Glutamatergic neuron (in vitro differentiated cells): Measurements from ENCODE around the gene CDH23. TPM values are rescaled to one million over a fixed set of nuclear protein-coding genes. Genes with fewer than 3 reads are reported as not detected.

Source experiments
- DNase-seq: peaks from one replicate; pipeline ENCODE4 v3.0.0; 2022
- H3K27ac Mint-ChIP-seq: one replicate; pipeline ENCODE4 v1.8.0; 2020; ENCODE audit warnings: mild to moderate bottlenecking, mixed read lengths, inconsistent platforms; ENCODE audit not compliant: unreplicated experiment
- H3K27me3 Mint-ChIP-seq: one replicate; pipeline ENCODE4 v1.8.0; 2020; ENCODE audit warnings: mild to moderate bottlenecking, moderate library complexity, mixed read lengths, inconsistent platforms; ENCODE audit not compliant: unreplicated experiment
- H3K36me3 Mint-ChIP-seq: one replicate; pipeline ENCODE4 v1.8.0; 2020; ENCODE audit warnings: mild to moderate bottlenecking, mixed read lengths, inconsistent platforms; ENCODE audit not compliant: unreplicated experiment
- H3K4me1 Mint-ChIP-seq: one replicate; pipeline ENCODE4 v1.8.0; 2020; ENCODE audit warnings: mild to moderate bottlenecking, low read depth, mixed read lengths, inconsistent platforms; ENCODE audit not compliant: unreplicated experiment
- H3K4me3 Mint-ChIP-seq: one replicate; pipeline ENCODE4 v1.8.0; 2020; ENCODE audit warnings: mild to moderate bottlenecking, mixed read lengths, inconsistent platforms; ENCODE audit not compliant: unreplicated experiment
- H3K9me3 Mint-ChIP-seq: one replicate; pipeline ENCODE4 v1.8.0; 2020; ENCODE audit warnings: mild to moderate bottlenecking, moderate library complexity, mixed read lengths, inconsistent platforms; ENCODE audit not compliant: unreplicated experiment
- CTCF ChIP-seq: fragments of 200-600 bp; sonication (generic); IDR thresholded peaks from one replicate; pipeline ENCODE4 v1.5.0; 2021; ENCODE audit not compliant: partially characterized antibody, unreplicated experiment
- total RNA-seq: library from RNA; stranded (reverse); fragmentation: NEBNext Ultra II Directional; extraction: Animal tissue kit (Norgen Biotek cat#: 25700); gene quantifications from one replicate; pipeline ENCODE4 v1.2.1, GENCODE V29; 2021; ENCODE audit not compliant: unreplicated experiment

The CDH23 gene
- total RNA-seq, 1 donor from 2014 or later = 2.0 TPM

GRCh38 chr10:71372882-71373495 lies 23.7 kb upstream of the CDH23 start:
- H3K27ac Mint-ChIP-seq = no peak overlapping the region
- DNase-seq = no peak
- H3K4me3 Mint-ChIP-seq = no peak overlapping the region
- H3K36me3 Mint-ChIP-seq = no peaks in the 10 kb centered on the region
- peaks cover 3% of the 10 kb centered on the region for H3K4me1 Mint-ChIP-seq
- H3K27me3 Mint-ChIP-seq = peaks cover 4% of the 10 kb centered on the region
- no peaks in the 10 kb centered on the region for H3K9me3 Mint-ChIP-seq
- TF ChIP-seq CTCF = no peak

- no peaks in the 10 kb centered on the region for H3K9me3 Mint-ChIP-seq
- H3K27ac Mint-ChIP-seq = no peak overlapping the region
- H3K4me3 Mint-ChIP-seq = no peak overlapping the region
- H3K27me3 Mint-ChIP-seq = peaks cover 3% of the 10 kb centered on the region
- no peaks in the 10 kb centered on the region for H3K36me3 Mint-ChIP-seq
- peaks cover 3% of the 10 kb centered on the region for H3K4me1 Mint-ChIP-seq
- DNase-seq = no peak
- TF ChIP-seq CTCF = no peak
Measured at GRCh38 chr10:71374481-71375233, 22.1 kb upstream of the CDH23 start.

GRCh38 chr10:71375952-71376351 lies 20.8 kb upstream of the CDH23 start:
- Mint-ChIP-seq H3K4me1 (peaks cover 3% of the 10 kb centered on the region), H3K27ac (no peak overlapping the region), H3K36me3 (no peaks in the 10 kb centered on the region), H3K4me3 (no peak overlapping the region), H3K9me3 (no peaks in the 10 kb centered on the region), H3K27me3 (peaks cover 3% of the 10 kb centered on the region)
- DNase-seq = no peak
- TF ChIP-seq CTCF = no peak

- Mint-ChIP-seq H3K27me3 (peaks cover 3% of the 10 kb centered on the region), H3K4me1 (peaks cover 3% of the 10 kb centered on the region), H3K27ac (no peak overlapping the region), H3K4me3 (no peak overlapping the region), H3K9me3 (no peaks in the 10 kb centered on the region), H3K36me3 (no peaks in the 10 kb centered on the region)
- no peak for DNase-seq
- no peak for TF ChIP-seq CTCF
Measured at GRCh38 chr10:71378336-71379117, 18.2 kb upstream of the CDH23 start.
